GM06990 (cell line): ENCODE results near the gene IFNA1.

Source experiments
- DNase-seq: peaks from one replicate; pipeline ENCODE4 v3.0.0-alpha.2; 2011; ENCODE audit not compliant: insufficient read length; ENCODE audit errors: extremely low read depth
- H3K27me3 ChIP-seq: replicated peaks from 2 replicates; pipeline ENCODE4 v1.6.0; 2011; ENCODE audit warnings: low read length; ENCODE audit not compliant: control insufficient read depth, insufficient read depth
- H3K36me3 ChIP-seq: 2 replicates; pipeline ENCODE4 v1.5.1; 2011; ENCODE audit warnings: low read length; ENCODE audit not compliant: control insufficient read depth, insufficient read depth
- H3K4me3 ChIP-seq: replicated peaks from 2 replicates; pipeline ENCODE4 v1.5.1; 2011; ENCODE audit warnings: low read depth, mild to moderate bottlenecking, control low read depth, low read length
- CTCF ChIP-seq: IDR thresholded peaks from 2 replicates; pipeline ENCODE4 v1.5.1; 2011; ENCODE audit warnings: low read length, control low read depth, mild to moderate bottlenecking, inconsistent platforms; ENCODE audit not compliant: insufficient read depth, poor library complexity, severe bottlenecking

The IFNA1 gene

DNA sequence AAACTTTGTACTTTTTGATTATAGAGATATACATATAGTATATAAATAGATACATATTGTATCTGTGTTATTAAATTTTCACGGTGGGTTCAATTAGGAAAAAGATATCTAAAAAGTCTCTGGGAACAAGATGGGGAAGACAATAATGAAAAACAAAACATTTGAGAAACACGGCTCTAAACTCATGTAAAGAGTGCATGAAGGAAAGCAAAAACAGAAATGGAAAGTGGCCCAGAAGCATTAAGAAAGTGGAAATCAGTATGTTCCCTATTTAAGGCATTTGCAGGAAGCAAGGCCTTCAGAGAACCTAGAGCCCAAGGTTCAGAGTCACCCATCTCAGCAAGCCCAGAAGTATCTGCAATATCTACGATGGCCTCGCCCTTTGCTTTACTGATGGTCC lies at the start of gene IFNA1:
IFNA1 (plus strand) TSS at position 301 of the 400 bp plus-strand sequence; CDS start at position 370, 69 bp downstream.
- no peak within 1 kb of the TSS for H3K4me3 ChIP-seq
- DNase-seq: no peak
- no peak for TF ChIP-seq CTCF
- no peaks in the 10 kb centered on the region for H3K36me3 ChIP-seq
- no peaks in the 10 kb centered on the region for H3K27me3 ChIP-seq

- Histone ChIP-seq H3K27me3 (no peaks in the 10 kb centered on the region), H3K4me3 (no peak overlapping the region), H3K36me3 (no peaks in the 10 kb centered on the region)
- DNase-seq: peak; percentile 33
- TF ChIP-seq CTCF: peak; percentile 29
Observed at GRCh38 chr9:21392270-21392669, 48.0 kb upstream of the IFNA1 start.

DNA sequence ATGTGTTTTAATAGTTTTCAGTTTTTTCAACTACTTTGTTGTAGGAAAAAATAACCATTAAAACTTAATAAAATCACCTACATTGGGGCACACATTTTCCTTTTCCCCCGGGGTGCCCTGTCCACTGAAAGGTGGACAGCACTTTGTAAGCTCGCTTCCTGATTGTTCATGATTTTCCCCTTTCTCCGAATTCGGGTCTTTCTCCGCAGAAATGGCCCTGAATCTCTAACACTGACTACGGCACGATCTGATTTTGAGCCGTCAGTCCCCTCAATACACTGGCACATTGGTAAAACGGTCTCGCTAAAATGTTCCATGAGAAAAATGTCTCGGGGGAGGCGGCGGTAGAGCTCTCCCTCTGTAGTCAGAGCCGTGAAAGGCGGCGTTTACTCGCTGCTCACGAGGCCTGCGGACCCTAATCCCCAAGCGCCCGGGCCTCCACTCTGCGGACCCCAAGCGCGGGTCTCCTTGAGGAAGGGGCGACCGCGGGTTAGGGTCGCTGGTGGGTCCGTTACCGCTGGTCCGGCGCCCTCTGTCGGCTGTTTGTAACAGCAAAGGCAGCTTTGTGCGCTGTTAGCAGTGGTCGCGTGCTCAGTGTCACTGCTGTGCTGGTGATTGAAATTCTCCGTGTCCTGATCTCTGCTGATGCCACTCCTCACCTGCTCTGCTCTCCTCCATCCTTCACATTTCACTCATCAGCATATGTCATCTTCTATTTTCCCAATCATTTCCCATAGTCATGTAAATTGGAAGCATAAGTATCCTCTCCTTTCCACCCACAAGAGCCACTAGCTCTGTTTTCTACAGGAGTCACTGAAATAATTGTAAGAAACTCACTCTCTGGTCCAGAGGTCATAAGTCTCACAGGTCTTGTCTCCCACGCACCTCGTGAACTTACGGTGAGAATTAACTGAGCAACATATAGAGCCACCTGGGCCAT lies 44.2 kb upstream of the IFNA1 start:
- TF ChIP-seq CTCF: peak; percentile 92
- Histone ChIP-seq H3K36me3 (no peaks in the 10 kb centered on the region), H3K4me3 (peak overlapping the region; percentile 55), H3K27me3 (no peaks in the 10 kb centered on the region)
- DNase-seq: peak; percentile 63

DNA sequence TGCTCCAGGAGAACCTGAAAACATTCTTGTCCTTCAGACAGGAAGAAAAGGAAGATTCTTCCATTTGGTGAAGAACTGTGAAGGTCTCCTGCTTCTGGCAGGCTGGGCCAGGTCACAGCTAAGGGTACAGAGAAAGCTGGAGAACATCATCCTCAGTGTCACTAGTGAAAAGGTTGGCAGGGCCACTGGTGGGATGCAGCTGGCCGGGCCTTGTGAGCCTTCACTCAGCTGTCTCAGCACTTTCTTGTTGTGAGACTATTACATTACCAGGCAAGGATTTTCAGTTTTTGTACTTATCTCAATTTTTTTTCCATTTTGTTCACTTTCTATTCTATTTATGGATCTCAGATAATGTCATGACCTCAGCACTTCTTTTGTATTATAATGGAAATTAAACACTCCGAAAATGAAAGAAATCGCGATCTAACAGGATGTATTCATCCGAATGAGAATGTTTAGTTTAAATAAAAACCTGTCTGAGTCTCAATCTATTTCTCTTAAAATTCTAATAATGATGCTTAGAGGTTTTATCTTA lies 41.2 kb upstream of the IFNA1 start:
- Histone ChIP-seq H3K36me3 (no peaks in the 10 kb centered on the region), H3K4me3 (no peak overlapping the region), H3K27me3 (no peaks in the 10 kb centered on the region)
- no peak for DNase-seq
- no peak for TF ChIP-seq CTCF

DNA sequence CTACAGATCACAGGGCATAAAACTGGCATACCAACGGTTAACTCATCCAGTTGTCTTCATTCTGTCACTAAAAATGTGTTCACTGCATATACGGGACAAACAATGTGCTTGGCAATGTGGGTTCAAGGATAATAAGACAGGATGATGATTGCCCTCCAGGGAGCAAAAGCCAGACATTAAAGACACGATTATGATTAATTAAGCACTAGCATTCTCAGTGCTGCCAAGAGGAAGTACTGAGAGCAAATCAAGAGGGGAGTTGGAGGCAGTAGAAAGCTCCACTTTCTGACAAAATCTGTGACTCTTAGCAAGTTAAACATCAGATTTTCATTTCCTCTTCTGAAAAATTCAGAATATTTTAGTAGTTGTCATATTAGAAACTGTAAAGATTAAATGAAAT lies 40.3 kb upstream of the IFNA1 start:
- Histone ChIP-seq H3K4me3 (no peak overlapping the region), H3K36me3 (no peaks in the 10 kb centered on the region), H3K27me3 (no peaks in the 10 kb centered on the region)
- DNase-seq: no peak
- TF ChIP-seq CTCF: no peak
